IPS-15b (cell line): Measurements from ENCODE around the gene TTC23L.

Source experiments
- H3K27me3 ChIP-seq: one replicate; pipeline ENCODE4 v1.6.1; 2013; ENCODE audit warnings: low read length; ENCODE audit not compliant: control insufficient read depth, insufficient read depth
- H3K36me3 ChIP-seq: one replicate; pipeline ENCODE4 v1.6.1; 2013; ENCODE audit warnings: low read length; ENCODE audit not compliant: control insufficient read depth, insufficient read depth
- H3K4me1 ChIP-seq: one replicate; pipeline ENCODE4 v1.6.1; 2013; ENCODE audit warnings: mild to moderate bottlenecking, low read length; ENCODE audit not compliant: control insufficient read depth, insufficient read depth
- H3K4me3 ChIP-seq: one replicate; pipeline ENCODE4 v1.5.1; 2013; ENCODE audit warnings: low read depth, low read length
- H3K9ac ChIP-seq: one replicate; pipeline ENCODE4 v1.6.1; 2013; ENCODE audit warnings: low read depth, mild to moderate bottlenecking, low read length
- H3K9me3 ChIP-seq: one replicate; pipeline ENCODE4 v1.6.1; 2013; ENCODE audit warnings: mild to moderate bottlenecking, low read length; ENCODE audit not compliant: control insufficient read depth, insufficient read depth

TTC23L gene

DNA sequence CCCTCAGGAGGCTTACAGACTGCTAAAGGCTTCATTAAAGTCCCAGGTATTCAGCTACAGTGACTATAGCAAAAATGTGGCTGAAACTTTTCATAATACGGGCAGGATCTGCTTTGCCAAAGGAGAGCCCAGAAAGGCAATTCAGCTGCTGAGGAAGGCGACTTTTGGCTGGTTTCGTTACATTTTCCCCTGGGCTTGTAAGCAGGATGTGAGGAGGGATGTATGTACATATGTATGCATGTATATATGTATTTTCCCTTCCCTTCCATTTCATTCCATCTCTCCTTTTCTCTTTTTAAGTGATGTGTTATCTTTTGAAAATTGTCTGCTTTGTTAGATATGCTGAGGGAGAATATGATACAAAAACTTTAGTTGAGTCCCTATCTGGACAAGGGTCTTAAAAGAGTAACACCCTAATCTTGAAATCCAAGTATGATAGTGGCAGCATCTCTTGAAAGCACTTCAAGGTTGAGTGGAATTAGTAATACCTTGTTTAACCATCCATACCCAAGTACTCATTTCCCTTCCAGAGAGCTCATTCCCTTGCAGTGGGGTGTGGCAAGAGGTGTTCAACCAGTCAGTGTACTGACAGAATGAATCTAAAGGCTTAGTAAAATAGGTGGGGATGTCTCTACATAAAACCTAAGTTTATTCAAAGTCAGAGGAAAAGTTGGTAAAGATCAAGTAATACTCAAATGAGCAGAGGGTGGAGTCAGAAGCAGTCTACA, 47.6 kb downstream of the TTC23L start:
- Histone ChIP-seq H3K9me3 (no peaks in the 10 kb centered on the region), H3K27me3 (no peaks in the 10 kb centered on the region), H3K4me3 (no peak overlapping the region)

DNA sequence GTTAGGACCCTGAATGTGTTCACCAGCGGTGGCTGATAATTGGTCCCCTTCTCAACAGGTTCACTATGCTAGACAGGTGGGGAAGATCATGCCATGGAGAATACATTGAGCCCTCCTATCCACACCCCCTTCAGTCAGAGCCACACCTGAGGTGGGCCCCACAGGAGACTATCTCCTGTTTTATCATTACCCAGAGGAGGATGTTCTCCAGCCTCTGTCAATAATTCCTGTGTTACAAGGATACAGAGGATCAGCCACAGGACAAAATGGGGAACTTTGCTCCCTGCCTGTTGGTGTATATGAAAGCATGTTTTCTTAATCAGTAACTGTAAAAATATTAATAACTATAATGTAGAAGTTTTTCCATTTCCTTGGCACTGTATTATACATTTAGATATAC, 50.4 kb downstream of the TTC23L start:
- H3K36me3 ChIP-seq, result no peaks in the 10 kb centered on the region
- no peak overlapping the region for H3K9ac ChIP-seq
- H3K4me1 ChIP-seq, result no peaks in the 10 kb centered on the region
- no peak overlapping the region for H3K4me3 ChIP-seq
- H3K9me3 ChIP-seq, result no peaks in the 10 kb centered on the region
- H3K27me3 ChIP-seq, result no peaks in the 10 kb centered on the region

More for the DNA sequence above, 47.6 kb downstream of the TTC23L start:
- no peaks in the 10 kb centered on the region for H3K4me1 ChIP-seq
- H3K36me3 ChIP-seq, result no peaks in the 10 kb centered on the region
- no peak overlapping the region for H3K9ac ChIP-seq

DNA sequence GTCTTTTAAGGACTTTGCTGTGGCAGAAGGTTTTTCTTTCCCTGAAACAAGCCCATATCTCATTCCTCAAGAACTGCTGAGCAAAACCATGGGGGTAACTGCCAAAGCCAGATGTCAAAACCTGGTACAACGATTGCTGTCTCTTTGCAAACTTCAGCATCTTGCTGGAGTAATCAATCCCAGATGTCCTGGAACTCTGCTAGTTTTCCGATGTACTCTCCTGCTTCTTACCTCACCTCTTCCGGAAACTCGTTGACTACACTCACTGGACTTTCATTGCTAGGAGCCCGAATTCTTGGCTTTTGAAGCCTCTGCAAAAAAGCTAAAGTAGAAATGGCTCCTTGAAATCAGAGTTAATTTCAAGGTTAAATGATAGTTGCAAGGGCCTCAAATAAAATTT, 53.0 kb downstream of the TTC23L start:
- Histone ChIP-seq H3K4me1 (no peaks in the 10 kb centered on the region), H3K9me3 (no peaks in the 10 kb centered on the region), H3K4me3 (no peak overlapping the region), H3K36me3 (no peaks in the 10 kb centered on the region), H3K9ac (no peak overlapping the region), H3K27me3 (no peaks in the 10 kb centered on the region)

DNA sequence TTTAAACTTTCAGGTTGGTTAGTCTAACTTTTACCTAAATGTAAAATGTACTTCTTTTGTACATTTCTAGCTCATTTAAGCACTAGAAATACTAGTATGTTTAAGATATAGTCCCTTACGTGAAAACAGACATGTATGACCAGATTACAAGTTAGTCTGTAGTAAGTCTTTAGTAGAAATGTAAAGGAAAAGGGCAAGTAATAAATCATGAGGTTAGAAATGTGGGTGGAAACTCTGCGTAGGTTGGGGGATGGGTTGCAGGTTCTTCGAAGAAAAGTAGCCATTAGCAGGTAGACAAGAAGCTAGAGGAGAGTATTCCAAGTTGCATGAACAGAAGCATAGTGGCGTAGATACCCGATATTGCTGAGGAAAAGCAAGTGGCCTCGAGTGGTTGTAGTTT, 53.5 kb downstream of the TTC23L start:
- Histone ChIP-seq H3K36me3 (no peaks in the 10 kb centered on the region), H3K4me1 (no peaks in the 10 kb centered on the region), H3K27me3 (no peaks in the 10 kb centered on the region), H3K9me3 (no peaks in the 10 kb centered on the region), H3K4me3 (no peak overlapping the region), H3K9ac (no peak overlapping the region)

DNA sequence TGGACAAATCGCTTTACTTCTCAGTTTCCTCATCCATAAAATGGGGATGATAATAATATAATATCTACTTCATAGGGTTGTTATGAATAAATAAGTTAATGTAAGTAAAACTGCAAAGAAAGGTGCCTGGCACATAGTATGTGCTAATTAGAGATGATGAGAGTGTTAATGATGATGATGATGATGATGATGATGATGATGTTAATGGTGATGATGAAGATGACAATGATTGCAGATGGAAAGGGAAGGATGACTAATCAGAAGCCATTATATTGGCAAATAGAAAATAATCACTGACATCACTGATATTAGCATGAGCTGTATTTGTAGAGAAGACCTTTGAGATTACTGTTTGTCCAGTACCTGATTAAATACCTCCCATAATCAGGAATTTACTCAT, 55.8 kb downstream of the TTC23L start:
- Histone ChIP-seq H3K27me3 (no peaks in the 10 kb centered on the region), H3K36me3 (no peaks in the 10 kb centered on the region), H3K4me3 (no peak overlapping the region), H3K4me1 (no peaks in the 10 kb centered on the region), H3K9ac (no peak overlapping the region), H3K9me3 (no peaks in the 10 kb centered on the region)

DNA sequence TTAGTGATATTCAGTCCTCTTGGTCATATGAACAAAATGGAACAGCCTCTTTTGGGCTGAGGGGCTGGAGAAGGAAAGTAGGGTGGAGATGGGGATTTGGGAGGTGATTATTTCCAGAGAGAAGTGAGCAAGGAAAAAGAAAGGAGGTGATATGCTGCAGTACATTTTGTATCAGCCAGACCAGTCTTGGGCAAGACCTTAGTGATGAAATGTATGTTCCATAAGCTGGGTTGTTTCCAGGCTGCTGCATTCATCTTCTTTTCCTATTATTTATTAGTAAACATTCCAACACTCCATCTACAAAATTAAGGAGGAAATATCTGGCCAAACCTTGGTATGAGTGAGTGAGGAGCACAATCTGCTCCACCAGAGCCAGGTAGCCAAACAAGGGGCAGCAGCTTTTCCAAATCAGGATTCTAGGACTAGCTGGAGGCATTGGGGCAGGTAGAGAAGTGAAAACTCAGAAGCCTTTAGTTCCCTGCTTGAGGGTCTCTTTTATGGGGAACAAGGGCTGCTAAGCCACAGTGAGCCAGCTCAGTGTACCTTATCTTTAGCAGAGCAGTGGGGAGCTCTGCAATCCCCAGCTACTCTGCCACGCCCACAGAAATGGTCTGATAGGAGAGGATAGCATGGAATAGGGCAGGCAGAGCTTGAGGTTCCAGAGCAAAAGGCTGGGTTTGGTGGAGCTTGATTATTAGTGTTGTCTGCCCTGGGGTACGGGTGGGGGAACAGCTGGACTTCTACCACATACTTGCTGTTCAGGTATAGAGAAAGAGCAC, 56.9 kb downstream of the TTC23L start:
- H3K27me3 ChIP-seq, result no peaks in the 10 kb centered on the region
- no peaks in the 10 kb centered on the region for H3K9me3 ChIP-seq
- no peaks in the 10 kb centered on the region for H3K4me1 ChIP-seq
- H3K9ac ChIP-seq, result no peak overlapping the region
- H3K4me3 ChIP-seq, result no peak overlapping the region
- no peaks in the 10 kb centered on the region for H3K36me3 ChIP-seq

DNA sequence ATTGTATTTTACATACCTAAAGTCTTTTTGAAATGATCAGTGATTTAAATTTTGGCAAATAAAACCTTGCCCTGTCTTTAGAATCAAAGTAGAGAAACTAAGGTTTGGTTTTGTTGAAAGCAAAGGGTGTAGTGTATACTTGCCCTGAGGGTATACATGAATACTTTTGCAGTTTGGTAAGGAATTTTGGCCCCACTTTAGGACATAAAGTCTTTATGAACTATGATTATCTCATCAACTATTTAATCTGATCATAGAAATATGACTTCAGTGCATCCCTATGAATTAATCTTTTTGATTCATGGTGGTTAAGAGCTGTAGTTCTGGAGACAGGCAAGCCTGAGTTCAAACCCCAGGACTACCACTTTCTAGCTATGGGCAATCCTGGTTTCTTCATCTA, 58.7 kb downstream of the TTC23L start:
- no peaks in the 10 kb centered on the region for H3K9me3 ChIP-seq
- H3K36me3 ChIP-seq, result no peaks in the 10 kb centered on the region

DNA sequence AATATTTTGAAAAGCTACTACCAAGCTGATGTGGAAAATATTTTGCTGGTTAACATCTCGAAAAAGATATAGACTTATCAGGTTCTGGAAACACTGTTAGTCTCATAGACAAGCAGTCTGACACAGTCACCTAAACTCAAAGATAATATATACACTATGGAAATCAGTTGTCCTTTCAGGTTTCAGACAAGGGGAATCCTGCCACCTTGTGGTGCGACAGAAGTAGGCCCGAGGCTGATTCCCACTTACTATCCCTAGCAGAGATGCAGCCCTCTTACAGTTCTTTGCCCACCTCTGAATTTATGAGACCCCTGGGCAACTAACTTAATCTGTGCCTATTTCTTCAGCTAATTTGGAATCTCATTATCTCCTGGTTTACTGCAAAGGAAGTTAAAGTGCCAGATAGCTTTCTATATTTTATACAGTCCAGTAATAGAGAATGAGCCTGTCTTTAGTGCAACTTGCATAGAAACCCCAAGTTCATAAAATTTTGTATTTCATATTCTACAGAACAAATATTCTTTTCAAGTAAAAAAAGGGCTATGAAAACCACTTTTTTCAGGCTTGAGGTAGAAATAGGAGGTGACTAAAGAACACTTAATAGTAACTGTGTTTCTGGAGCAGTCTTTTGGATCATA, 59.4 kb downstream of the TTC23L start:
- H3K4me1 ChIP-seq, result no peaks in the 10 kb centered on the region
- H3K9ac ChIP-seq, result no peak overlapping the region
- no peaks in the 10 kb centered on the region for H3K36me3 ChIP-seq
- H3K9me3 ChIP-seq, result no peaks in the 10 kb centered on the region
- H3K4me3 ChIP-seq, result no peak overlapping the region
- H3K27me3 ChIP-seq, result no peaks in the 10 kb centered on the region

More for the DNA sequence above, 58.7 kb downstream of the TTC23L start:
- H3K27me3 ChIP-seq, result no peaks in the 10 kb centered on the region
- no peak overlapping the region for H3K4me3 ChIP-seq
- H3K4me1 ChIP-seq, result no peaks in the 10 kb centered on the region
- H3K9ac ChIP-seq, result no peak overlapping the region

DNA sequence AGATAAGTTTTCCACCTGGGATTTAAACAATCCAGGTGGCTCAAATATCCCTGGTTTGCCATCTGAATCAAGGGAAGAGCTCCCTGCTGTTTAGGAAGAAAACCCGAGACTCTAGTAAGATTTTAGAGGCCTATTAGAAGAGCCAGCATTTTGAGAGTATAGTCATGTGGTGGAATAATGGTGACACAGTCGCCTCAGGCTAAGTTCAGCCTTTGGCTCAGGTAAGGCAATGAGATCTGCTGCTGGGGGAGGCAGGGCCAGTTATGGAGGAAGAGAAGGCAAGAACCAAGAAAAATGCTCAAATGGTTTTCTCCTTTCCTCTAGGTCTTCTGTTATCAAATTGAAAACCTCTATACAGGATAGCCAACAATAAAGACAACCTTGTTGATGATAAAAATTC, 60.1 kb downstream of the TTC23L start:
- no peaks in the 10 kb centered on the region for H3K9me3 ChIP-seq
- H3K36me3 ChIP-seq, result no peaks in the 10 kb centered on the region
- no peak overlapping the region for H3K9ac ChIP-seq
- H3K27me3 ChIP-seq, result no peaks in the 10 kb centered on the region
- H3K4me1 ChIP-seq, result no peaks in the 10 kb centered on the region
- no peak overlapping the region for H3K4me3 ChIP-seq

DNA sequence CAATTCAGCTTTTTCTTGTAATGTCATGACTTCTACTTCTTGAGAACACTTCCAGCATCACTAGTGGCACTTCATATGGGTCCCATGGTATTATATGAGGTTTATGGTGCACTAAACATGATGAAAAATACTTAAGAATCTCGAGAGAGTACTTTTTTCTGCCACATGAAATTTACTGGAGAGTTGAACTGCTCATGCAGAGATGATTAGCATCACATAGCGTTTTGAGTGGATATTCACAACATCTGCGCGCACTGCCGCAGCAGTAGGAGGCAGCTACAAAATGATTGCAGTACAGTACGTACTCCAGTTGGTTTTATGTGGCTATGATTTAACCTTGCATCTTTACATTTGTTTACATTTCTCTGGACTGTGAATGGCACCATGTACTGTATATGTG, 61.7 kb downstream of the TTC23L start:
- no peaks in the 10 kb centered on the region for H3K27me3 ChIP-seq
- no peaks in the 10 kb centered on the region for H3K9me3 ChIP-seq
- no peak overlapping the region for H3K9ac ChIP-seq
- no peak overlapping the region for H3K4me3 ChIP-seq
- no peaks in the 10 kb centered on the region for H3K4me1 ChIP-seq
- H3K36me3 ChIP-seq, result no peaks in the 10 kb centered on the region

DNA sequence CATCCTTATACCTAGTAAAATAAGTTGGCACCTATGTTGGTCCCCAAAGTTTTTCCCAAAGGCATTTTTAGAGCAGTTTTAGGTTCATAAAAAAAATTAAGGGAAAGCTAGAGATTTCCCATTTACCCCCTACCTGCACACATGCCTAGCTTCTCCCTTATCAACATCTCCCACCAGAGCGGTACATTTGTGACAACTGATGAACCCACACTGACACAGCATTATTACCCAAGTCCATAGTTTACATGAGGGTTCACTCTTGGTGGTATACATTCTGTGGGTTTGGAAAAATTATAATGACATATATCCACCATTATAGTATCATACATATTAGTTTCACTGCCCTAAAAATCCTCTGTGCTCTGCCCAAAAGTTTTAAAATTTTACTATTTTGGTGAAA, 64.3 kb downstream of the TTC23L start:
- H3K36me3 ChIP-seq, result no peaks in the 10 kb centered on the region
- no peaks in the 10 kb centered on the region for H3K27me3 ChIP-seq
- H3K9me3 ChIP-seq, result no peaks in the 10 kb centered on the region
- H3K4me1 ChIP-seq, result no peaks in the 10 kb centered on the region
- H3K9ac ChIP-seq, result no peak overlapping the region
- H3K4me3 ChIP-seq, result no peak overlapping the region

DNA sequence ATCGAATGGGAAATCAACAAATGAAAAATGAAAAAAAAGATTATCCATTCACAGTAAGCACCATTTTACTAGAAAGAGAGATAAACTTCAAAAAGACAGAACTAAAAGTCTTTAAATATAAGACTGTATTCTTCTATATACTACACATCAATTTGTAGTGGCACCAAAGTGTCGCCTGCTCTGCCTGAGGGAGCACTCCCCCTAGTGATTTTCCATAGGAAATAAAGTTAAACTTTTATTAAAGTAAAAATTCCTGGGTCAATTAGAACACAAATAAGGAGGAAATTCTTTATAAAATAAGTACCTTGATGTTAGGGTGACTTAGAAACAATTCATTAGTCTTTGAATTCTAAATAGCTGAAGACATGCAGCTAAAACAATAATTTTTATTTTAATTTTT, 66.6 kb downstream of the TTC23L start:
- no peaks in the 10 kb centered on the region for H3K36me3 ChIP-seq
- H3K9ac ChIP-seq, result no peak overlapping the region
- H3K27me3 ChIP-seq, result no peaks in the 10 kb centered on the region
- H3K4me1 ChIP-seq, result no peaks in the 10 kb centered on the region
- H3K9me3 ChIP-seq, result no peaks in the 10 kb centered on the region
- no peak overlapping the region for H3K4me3 ChIP-seq
